ENCODE results near the gene KIFAP3. TPM values are rescaled to one million over a fixed set of nuclear protein-coding genes. Genes with fewer than 3 reads are reported as not detected.
"Not testable (repeated sequence)": the region's sequence is repeated elsewhere in the genome, so short reads cannot be mapped to it uniquely, and the experiment has no call there.

Gene KIFAP3
- total RNA-seq, 1 experiment from 2014 or later: 3.8 TPM

DNA sequence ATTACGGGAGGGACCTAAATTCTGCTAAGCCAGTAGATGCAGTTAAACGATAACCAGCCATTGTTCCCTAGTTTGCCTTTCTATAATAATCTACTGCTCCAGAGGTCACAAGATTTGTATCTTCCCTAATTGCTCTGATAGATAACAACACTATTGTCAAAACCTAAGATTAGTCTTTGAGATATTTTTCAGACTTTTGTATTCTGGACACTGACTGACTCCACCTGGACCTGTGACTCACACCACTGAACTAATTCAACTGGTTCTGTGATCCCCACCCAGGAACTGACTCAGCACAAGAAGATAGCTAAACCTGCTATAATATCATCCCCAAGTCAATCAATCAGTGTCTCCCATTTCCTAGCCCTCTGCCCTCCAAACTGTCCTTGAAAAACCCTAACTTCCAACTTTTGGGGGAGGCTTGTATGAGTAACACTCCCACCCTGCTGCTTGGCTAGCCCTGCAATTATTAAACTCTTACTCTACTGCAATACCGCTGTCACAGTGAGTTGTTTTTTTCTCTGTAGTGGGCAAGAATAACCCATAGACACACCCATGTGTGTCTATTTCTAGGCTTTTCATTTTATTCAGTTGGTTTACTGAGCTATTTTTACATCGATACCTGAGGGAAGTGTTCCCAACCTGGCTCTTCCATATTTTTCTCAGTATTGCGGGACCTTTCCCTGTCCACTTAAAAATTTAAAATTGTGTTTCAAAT lies 11.2 kb downstream of the KIFAP3 start:
- H3K4me3 Mint-ChIP-seq: no peak overlapping the region
- Histone ChIP-seq H3K79me2 (ENCODE audit: insufficient read depth, low read length) (no peaks in the 10 kb centered on the region), H2AK5ac (ENCODE audit: insufficient read length, low read length) (no peak overlapping the region), H2BK5ac (ENCODE audit: insufficient read length, low read length) (no peak overlapping the region), H2BK15ac (ENCODE audit: low read depth, low read length) (no peak overlapping the region), H3K9ac (ENCODE audit: extremely low read depth, insufficient read length, low read length) (no peak overlapping the region), H3K79me1 (ENCODE audit: insufficient read depth, low read depth, low read length, poor library complexity, severe bottlenecking) (no peaks in the 10 kb centered on the region), H3K4me1 (ENCODE audit: insufficient read depth, low read length) (no peaks in the 10 kb centered on the region), H3K23me2 (ENCODE audit: insufficient read length, low read depth, low read length, poor library complexity, severe bottlenecking) (no peaks in the 10 kb centered on the region), H4K91ac (ENCODE audit: insufficient read length, low read depth, low read length) (no peak overlapping the region), H3K27me3 (ENCODE audit: insufficient read depth, low read length) (no peaks in the 10 kb centered on the region), H2BK12ac (ENCODE audit: insufficient read length, low read depth, low read length) (no peak overlapping the region), H3K9me3 (ENCODE audit: control insufficient read depth, low read depth, low read length) (no peaks in the 10 kb centered on the region), H3K14ac (ENCODE audit: insufficient read depth, low read length) (no peak overlapping the region), H3K27ac (ENCODE audit: insufficient read length, low read depth, low read length) (no peak overlapping the region), H4K20me1 (ENCODE audit: control insufficient read depth, insufficient read depth, insufficient read length) (no peaks in the 10 kb centered on the region), H3T11ph (ENCODE audit: low read length) (no peak overlapping the region), H3K4ac (ENCODE audit: low read depth, low read length) (no peak overlapping the region), H2BK120ac (ENCODE audit: low read depth, low read length, poor library complexity, severe bottlenecking) (no peak overlapping the region), H2BK20ac (ENCODE audit: low read depth, low read length, poor library complexity, severe bottlenecking) (no peak overlapping the region), H4K8ac (replicated peaks; ENCODE audit: insufficient read length, low read depth, low read length) (no peak overlapping the region), H3K18ac (ENCODE audit: insufficient read length, low read depth, low read length) (no peak overlapping the region), H4K5ac (ENCODE audit: insufficient read length, low read depth, low read length) (no peak overlapping the region), H3K56ac (ENCODE audit: insufficient read length, low read depth, low read length) (no peak overlapping the region), H2AFZ (ENCODE audit: low read length) (no peak overlapping the region), H3K23ac (ENCODE audit: insufficient read length, low read depth, low read length) (no peak overlapping the region), H3K4me2 (ENCODE audit: insufficient read depth, insufficient read length, low read length) (no peak overlapping the region)
- H3K27ac Mint-ChIP-seq: no peak overlapping the region
- DNase-seq: no peak
- no peaks in the 10 kb centered on the region for H3K27me3 Mint-ChIP-seq (ENCODE audit: low read depth)
- peaks cover 0 to 2% of the 10 kb centered on the region in 2 experiments; a peak in 1 of 4 replicates for H3K4me1 Mint-ChIP-seq
- TF ChIP-seq CTCF (conservative IDR thresholded peaks at IDR 0.05): no peak
- H3K9me3 Mint-ChIP-seq: peaks cover 0 to 5% of the 10 kb centered on the region in 2 experiments; a peak in 3 of 5 replicates
- H3K36me3 Mint-ChIP-seq (ENCODE audit: insufficient read depth in 1 of 3, low read depth in 3 of 3): 0 out of 7 replicates have a peak, but pooled peaks cover 0 to 2% (median 0%) of the 10 kb centered on the region in 3 experiments
- no CpG with 5 or more reads among the region's 5 CpGs for WGBS (ENCODE audit: extremely low coverage, insufficient read length, low lambda C conversion rate)

GRCh38 chr1:170061676-170062075 lies 12.8 kb downstream of the KIFAP3 start:
- H3K79me2 ChIP-seq (ENCODE audit: insufficient read depth, low read length); H3K79me1 ChIP-seq (ENCODE audit: insufficient read depth, low read depth, low read length, poor library complexity, severe bottlenecking); H3K4me1 Mint-ChIP-seq; H3K4ac ChIP-seq (ENCODE audit: low read depth, low read length); H4K8ac ChIP-seq (replicated peaks; ENCODE audit: insufficient read length, low read depth, low read length); H3K56ac ChIP-seq (ENCODE audit: insufficient read length, low read depth, low read length); H3K36me3 Mint-ChIP-seq (ENCODE audit: insufficient read depth in 1 of 3, low read depth in 3 of 3); H3K14ac ChIP-seq (ENCODE audit: insufficient read depth, low read length); H2BK5ac ChIP-seq (ENCODE audit: insufficient read length, low read length); H3T11ph ChIP-seq (ENCODE audit: low read length); H4K91ac ChIP-seq (ENCODE audit: insufficient read length, low read depth, low read length); DNase-seq; H3K18ac ChIP-seq (ENCODE audit: insufficient read length, low read depth, low read length); H3K27me3 ChIP-seq (ENCODE audit: insufficient read depth, low read length); H2AFZ ChIP-seq (ENCODE audit: low read length); H3K27ac ChIP-seq (ENCODE audit: insufficient read length, low read depth, low read length); H4K5ac ChIP-seq (ENCODE audit: insufficient read length, low read depth, low read length); H4K20me1 ChIP-seq (ENCODE audit: control insufficient read depth, insufficient read depth, insufficient read length); H3K4me1 ChIP-seq (ENCODE audit: insufficient read depth, low read length); H3K23me2 ChIP-seq (ENCODE audit: insufficient read length, low read depth, low read length, poor library complexity, severe bottlenecking); H3K27ac Mint-ChIP-seq; H3K9me3 Mint-ChIP-seq; H3K4me2 ChIP-seq (ENCODE audit: insufficient read depth, insufficient read length, low read length); H2BK120ac ChIP-seq (ENCODE audit: low read depth, low read length, poor library complexity, severe bottlenecking); H2BK15ac ChIP-seq (ENCODE audit: low read depth, low read length); H3K4me3 Mint-ChIP-seq; H2AK5ac ChIP-seq (ENCODE audit: insufficient read length, low read length); H3K9ac ChIP-seq (ENCODE audit: extremely low read depth, insufficient read length, low read length); H2BK20ac ChIP-seq (ENCODE audit: low read depth, low read length, poor library complexity, severe bottlenecking); H3K27me3 Mint-ChIP-seq (ENCODE audit: low read depth); H3K9me3 ChIP-seq (ENCODE audit: control insufficient read depth, low read depth, low read length); H2BK12ac ChIP-seq (ENCODE audit: insufficient read length, low read depth, low read length); H3K23ac ChIP-seq (ENCODE audit: insufficient read length, low read depth, low read length): not testable (repeated sequence)
- WGBS (ENCODE audit: extremely low coverage, insufficient read length, low lambda C conversion rate): no CpG with 5 or more reads among the region's 4 CpGs

Measured in H9 (cell line).